Endothelial cell (in vitro differentiated cells): Measurements from ENCODE around the gene RNH1. TPM values are rescaled to one million over a fixed set of nuclear protein-coding genes. Genes with fewer than 3 reads are reported as not detected.
A peak's percentile ranks its signal among the peaks of the same experiment; 100 is the strongest.
"Not testable (repeated sequence)": the region's sequence is repeated elsewhere in the genome, so short reads cannot be mapped to it uniquely, and the experiment has no call there.

Experiments used
- DNase-seq: peaks from one replicate; pipeline ENCODE4 v3.0.0; 2021; ENCODE audit warnings: low spot score
- H3K27ac Mint-ChIP-seq: one replicate; pipeline ENCODE4 v1.8.0; 2021; ENCODE audit warnings: mixed read lengths, inconsistent platforms; ENCODE audit not compliant: unreplicated experiment
- H3K27me3 Mint-ChIP-seq: one replicate; pipeline ENCODE4 v1.8.0; 2021; ENCODE audit warnings: mild to moderate bottlenecking, moderate library complexity, mixed read lengths, inconsistent platforms; ENCODE audit not compliant: unreplicated experiment
- H3K36me3 Mint-ChIP-seq: one replicate; pipeline ENCODE4 v1.8.0; 2021; ENCODE audit warnings: mild to moderate bottlenecking, low read depth, mixed read lengths, inconsistent platforms; ENCODE audit not compliant: unreplicated experiment
- H3K4me1 Mint-ChIP-seq: one replicate; pipeline ENCODE4 v1.8.0; 2021; ENCODE audit warnings: mild to moderate bottlenecking, mixed read lengths, inconsistent platforms; ENCODE audit not compliant: unreplicated experiment
- H3K4me3 Mint-ChIP-seq: one replicate; pipeline ENCODE4 v1.8.0; 2021; ENCODE audit warnings: mild to moderate bottlenecking, mixed read lengths, inconsistent platforms; ENCODE audit not compliant: unreplicated experiment
- H3K9me3 Mint-ChIP-seq: one replicate; pipeline ENCODE4 v1.8.0; 2021; ENCODE audit warnings: mixed read lengths, inconsistent platforms; ENCODE audit not compliant: unreplicated experiment
- CTCF ChIP-seq: fragments of 200-600 bp; sonication (generic); IDR thresholded peaks from one replicate; pipeline ENCODE4 v1.5.0; 2021; ENCODE audit warnings: antibody characterized with exemption; ENCODE audit not compliant: unreplicated experiment
- total RNA-seq: library from RNA; stranded (reverse); fragmentation: NEBNext Ultra II Directional; extraction: Animal tissue kit (Norgen Biotek cat#: 25700); gene quantifications from one replicate; pipeline ENCODE4 v1.2.1, GENCODE V29; 2021; ENCODE audit not compliant: unreplicated experiment

Gene RNH1
- total RNA-seq, 1 donor from 2014 or later, result 61.1 TPM

GRCh38 chr11:526192-526591 is 19.1 kb upstream of the RNH1 start:
- no peak for DNase-seq
- Mint-ChIP-seq H3K36me3 (peaks cover 5% of the 10 kb centered on the region), H3K9me3 (no peaks in the 10 kb centered on the region), H3K4me1 (no peaks in the 10 kb centered on the region), H3K27me3 (peaks cover 6% of the 10 kb centered on the region), H3K4me3 (no peak overlapping the region), H3K27ac (no peak overlapping the region)
- TF ChIP-seq CTCF, result no peak

GRCh38 chr11:521177-521688 is 14.2 kb upstream of the RNH1 start:
- no peak for DNase-seq
- no peaks in the 10 kb centered on the region for H3K9me3 Mint-ChIP-seq
- H3K4me3 Mint-ChIP-seq, result peak overlapping the region; percentile 15
- no peak for TF ChIP-seq CTCF
- no peaks in the 10 kb centered on the region for H3K4me1 Mint-ChIP-seq
- no peak overlapping the region for H3K27ac Mint-ChIP-seq
- H3K27me3 Mint-ChIP-seq, result peaks cover 10% of the 10 kb centered on the region
- peaks cover 19% of the 10 kb centered on the region for H3K36me3 Mint-ChIP-seq

GRCh38 chr11:520428-521176 is 13.6 kb upstream of the RNH1 start:
- no peak overlapping the region for H3K27ac Mint-ChIP-seq

GRCh38 chr11:518463-519202 is 11.6 kb upstream of the RNH1 start:
- H3K27ac Mint-ChIP-seq, result no peak overlapping the region
- peak; percentile 100 for TF ChIP-seq CTCF
- peaks cover 27% of the 10 kb centered on the region for H3K36me3 Mint-ChIP-seq
- no peaks in the 10 kb centered on the region for H3K4me1 Mint-ChIP-seq
- no peaks in the 10 kb centered on the region for H3K9me3 Mint-ChIP-seq
- peak overlapping the region; percentile 62 for H3K4me3 Mint-ChIP-seq
- peak; percentile 86 for DNase-seq
- H3K27me3 Mint-ChIP-seq, result peaks cover 12% of the 10 kb centered on the region

More at GRCh38 chr11:520428-521176, 13.6 kb upstream of the RNH1 start:
- H3K27me3 Mint-ChIP-seq, result peaks cover 10% of the 10 kb centered on the region
- peaks cover 24% of the 10 kb centered on the region for H3K36me3 Mint-ChIP-seq
- H3K4me3 Mint-ChIP-seq, result peak overlapping the region; percentile 15
- no peaks in the 10 kb centered on the region for H3K4me1 Mint-ChIP-seq
- no peaks in the 10 kb centered on the region for H3K9me3 Mint-ChIP-seq
- DNase-seq, result no peak
- no peak for TF ChIP-seq CTCF

- peaks cover 13% of the 10 kb centered on the region for H3K27me3 Mint-ChIP-seq
- not testable (repeated sequence) for H3K4me1 Mint-ChIP-seq, H3K27ac Mint-ChIP-seq
These were observed 10.1 kb upstream of the RNH1 start for GRCh38 chr11:516918-517685.

More at GRCh38 chr11:516918-517685, 10.1 kb upstream of the RNH1 start:
- not testable (repeated sequence) for H3K9me3 Mint-ChIP-seq, DNase-seq, H3K4me3 Mint-ChIP-seq
- peaks cover 27% of the 10 kb centered on the region for H3K36me3 Mint-ChIP-seq
